Adrenal gland (tissue), 12 donors: ENCODE measurements around the gene KLHL4. TPM values are rescaled to one million over a fixed set of nuclear protein-coding genes. Genes with fewer than 3 reads are reported as not detected.

Experiments
- DNase-seq, 7 donors: peaks; one replicate each; pipeline ENCODE4 v3.0.0-alpha.2; 2019 to 2020
- H3K27ac ChIP-seq, 5 donors: fragments of 200-600 bp; sonication (generic) in 4 of 5; 1 replicate in 3 of 5; 2 replicates in 2 of 5; pipeline versions ENCODE4 v1.5.1 to v1.8.0; 2016 to 2020; ENCODE audit warnings: mild to moderate bottlenecking in 1 of 5
- H3K27me3 ChIP-seq: fragments of 200-600 bp; 2 replicates; pipeline ENCODE4 v1.8.0; 2021
- H3K36me3 ChIP-seq, 2 donors: fragments of 200-600 bp; replicated peaks in 1 of 2; 1 replicate in 1 of 2; 2 replicates in 1 of 2; pipeline versions ENCODE4 v1.5.1 to v1.8.0; 2018 to 2022
- H3K4me1 ChIP-seq, 2 donors: fragments of 200-600 bp; replicated peaks in 1 of 2; 1 replicate in 1 of 2; 2 replicates in 1 of 2; pipeline versions ENCODE4 v1.5.1 to v1.8.0; 2018 to 2021
- H3K4me3 ChIP-seq, 4 donors: fragments of 200-600 bp; sonication (generic) in 3 of 4; one replicate each; pipeline ENCODE4 v1.5.1; 2016 to 2018
- H3K9me3 ChIP-seq, 3 donors: fragments of 200-600 bp; sonication (generic) in 1 of 3; replicated peaks in 1 of 3; 1 replicate in 2 of 3; 2 replicates in 1 of 3; pipeline versions ENCODE4 v1.5.1 to v1.8.0; 2016 to 2021
- POLR2A ChIP-seq, 2 donors: fragments of 450-650 bp; IDR thresholded peaks; one replicate each; pipeline ENCODE4 v1.6.1; 2017; ENCODE audit warnings: antibody characterized with exemption in 2 of 2, mild to moderate bottlenecking in 2 of 2, moderate library complexity in 1 of 2
- WGBS, 4 donors: extraction: QIAGEN DNeasy Blood & Tissue Kit in 2 of 4; methylation state at CpG; one replicate each; pipeline versions ENCODE4 v1.1.5 to v1.1.7; 2013 to 2017; 5-methylcytosine and 5-hydroxymethylcytosine counted together
- intact Hi-C, 2 donors: fragments of 100-400 bp; cut with DNase I; formaldehyde crosslinking; loops; one replicate each; pipeline versions ENCODE4 v1.14.1 to v1.15.0; 2022 to 2023
- polyA plus RNA-seq, 3 donors: library from polyadenylated mRNA; stranded (reverse); fragments of 200-250 nt in 2 of 3; fragments of 350-450 nt in 1 of 3; fragmentation: Illumina TruSeq in 1 of 3; extraction: RNeasy Lipid Tissue Mini Kit (QIAGEN cat#74804) in 1 of 3; gene quantifications; one replicate each; pipeline ENCODE4 v1.2.3, GENCODE V29; 2013 to 2014
- total RNA-seq, 9 donors: library from RNA; depleted of rRNA in 4 of 9; stranded (reverse); fragments of >200 nt in 4 of 9; fragments of 120-200 nt in 1 of 9; fragmentation: NEBNext Ultra II Directional in 1 of 9; extraction: Animal tissue kit (Norgen Biotek cat#: 25700) in 1 of 9; gene quantifications; one replicate each; pipeline versions ENCODE4 v1.1.0 to v1.2.4, GENCODE V29; 2013 to 2023
- TF ChIP-seq, protein P1 (sequence below), 6 experiments: fragments of 450-650 bp in 4 of 6; fragments of 200-600 bp in 2 of 6; sonication (generic) in 1 of 6; IDR thresholded peaks; 1 replicate in 5 of 6; 2 replicates in 1 of 6; pipeline versions ENCODE4 v1.5.1 to v1.8.0; 2016 to 2021; ENCODE audit warnings: antibody characterized with exemption in 6 of 6, mild to moderate bottlenecking in 2 of 6, moderate library complexity in 1 of 6
- donor health status: healthy with polysubstance abuse.
- donor health status: Bipolar disorder and iron deficiency.
- donor health status: DM: yes; HTN: yes; CAD: no.
- donor health status: DM: no; HTN: no; CAD: no.
- donor health status: DM: no; HTN: no; CAD: no.
- donor health status: DM: yes; HTN: yes; CAD: no.

KLHL4 gene
- total and polyA plus RNA-seq, 12 donors: 4.8 to 111 (median 75.3) TPM

DNA sequence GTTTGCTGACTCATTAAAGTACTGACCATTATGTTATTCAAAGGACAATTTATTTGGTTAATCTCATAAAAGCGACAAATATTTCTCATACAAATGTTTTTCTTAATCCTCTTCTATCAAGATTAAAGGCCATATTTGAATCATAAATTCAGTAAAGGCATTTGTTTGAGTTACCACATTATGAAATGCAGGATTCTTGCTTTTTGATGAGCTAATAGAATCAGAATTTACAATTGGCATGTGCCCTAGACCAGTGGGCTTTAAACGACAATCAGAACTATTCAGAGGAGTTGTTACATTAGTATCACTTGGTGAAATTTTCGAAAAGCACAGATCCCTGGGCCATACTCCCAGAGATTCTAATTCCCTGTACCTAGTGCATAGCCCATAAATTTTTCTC is 55.3 kb downstream of the KLHL4 start:
- Histone ChIP-seq H3K27ac (no peak overlapping the region), H3K9me3 (no peaks in the 10 kb centered on the region), H3K27me3 (peaks cover 9% of the 10 kb centered on the region), H3K4me3 (no peak overlapping the region), H3K36me3 (no peaks in the 10 kb centered on the region), H3K4me1 (no peaks in the 10 kb centered on the region)
- TF ChIP-seq, protein P1, sequence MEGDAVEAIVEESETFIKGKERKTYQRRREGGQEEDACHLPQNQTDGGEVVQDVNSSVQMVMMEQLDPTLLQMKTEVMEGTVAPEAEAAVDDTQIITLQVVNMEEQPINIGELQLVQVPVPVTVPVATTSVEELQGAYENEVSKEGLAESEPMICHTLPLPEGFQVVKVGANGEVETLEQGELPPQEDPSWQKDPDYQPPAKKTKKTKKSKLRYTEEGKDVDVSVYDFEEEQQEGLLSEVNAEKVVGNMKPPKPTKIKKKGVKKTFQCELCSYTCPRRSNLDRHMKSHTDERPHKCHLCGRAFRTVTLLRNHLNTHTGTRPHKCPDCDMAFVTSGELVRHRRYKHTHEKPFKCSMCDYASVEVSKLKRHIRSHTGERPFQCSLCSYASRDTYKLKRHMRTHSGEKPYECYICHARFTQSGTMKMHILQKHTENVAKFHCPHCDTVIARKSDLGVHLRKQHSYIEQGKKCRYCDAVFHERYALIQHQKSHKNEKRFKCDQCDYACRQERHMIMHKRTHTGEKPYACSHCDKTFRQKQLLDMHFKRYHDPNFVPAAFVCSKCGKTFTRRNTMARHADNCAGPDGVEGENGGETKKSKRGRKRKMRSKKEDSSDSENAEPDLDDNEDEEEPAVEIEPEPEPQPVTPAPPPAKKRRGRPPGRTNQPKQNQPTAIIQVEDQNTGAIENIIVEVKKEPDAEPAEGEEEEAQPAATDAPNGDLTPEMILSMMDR (IDR thresholded peaks at IDR 0.05): no peak
- TF ChIP-seq POLR2A (IDR thresholded peaks at IDR 0.05): no peak
- DNase-seq: no peak
- intact Hi-C loops: no loop called here
- WGBS, 4 donors: 38 to 53% (median 42%) methylated on average over 3 of the region's 3 CpGs

- TF ChIP-seq, protein P1 (IDR thresholded peaks at IDR 0.05): no peak
- TF ChIP-seq POLR2A (IDR thresholded peaks at IDR 0.05): no peak
- 58 to 100% (median 84%) methylated on average over 1 of the region's 1 CpG for WGBS, 4 donors
- intact Hi-C loops: no loop called here
These were observed 61.4 kb downstream of the KLHL4 start for GRCh38 chrX:87578978-87579377.

GRCh38 chrX:87580862-87581261 is 63.3 kb downstream of the KLHL4 start:
- Histone ChIP-seq H3K4me3 (no peak overlapping the region), H3K27ac (no peak overlapping the region), H3K9me3 (no peaks in the 10 kb centered on the region), H3K36me3 (no peaks in the 10 kb centered on the region), H3K27me3 (peaks cover 12% of the 10 kb centered on the region), H3K4me1 (no peaks in the 10 kb centered on the region)
- TF ChIP-seq, protein P1 (IDR thresholded peaks at IDR 0.05): no peak
- no peak for TF ChIP-seq POLR2A (IDR thresholded peaks at IDR 0.05)
- intact Hi-C loops: no loop called here
- 80 to 91% (median 86%) methylated on average over 2 of the region's 2 CpGs; no CpG with 5 or more reads in 1 of the 4 donors for WGBS, 4 donors
- DNase-seq: no peak

More at GRCh38 chrX:87578978-87579377, 61.4 kb downstream of the KLHL4 start:
- Histone ChIP-seq H3K9me3 (no peaks in the 10 kb centered on the region), H3K27ac (no peak overlapping the region), H3K36me3 (no peaks in the 10 kb centered on the region), H3K4me1 (no peaks in the 10 kb centered on the region), H3K27me3 (peaks cover 12% of the 10 kb centered on the region), H3K4me3 (no peak overlapping the region)
- no peak for DNase-seq

- 79 to 95% (median 85%) methylated on average over 6 of the region's 6 CpGs for WGBS, 4 donors
These were observed 64.9 kb downstream of the KLHL4 start for GRCh38 chrX:87582453-87582852.

More at GRCh38 chrX:87582453-87582852, 64.9 kb downstream of the KLHL4 start:
- no peak for DNase-seq
- Histone ChIP-seq H3K4me3 (no peak overlapping the region), H3K36me3 (no peaks in the 10 kb centered on the region), H3K27ac (no peak overlapping the region), H3K4me1 (no peaks in the 10 kb centered on the region), H3K27me3 (peaks cover 8% of the 10 kb centered on the region), H3K9me3 (no peaks in the 10 kb centered on the region)
- intact Hi-C loops: no loop called here
- no peak for TF ChIP-seq POLR2A (IDR thresholded peaks at IDR 0.05)
- TF ChIP-seq, protein P1 (IDR thresholded peaks at IDR 0.05): no peak
